T-helper 2 cell (primary cell): ENCODE measurements around the gene TBC1D21.

ENCODE experiments used
- DNase-seq, 5 experiments: peaks; one replicate each; pipeline versions ENCODE4 v3.0.0 to v3.0.0-alpha.2; 2012 to 2022

TBC1D21 gene

DNA sequence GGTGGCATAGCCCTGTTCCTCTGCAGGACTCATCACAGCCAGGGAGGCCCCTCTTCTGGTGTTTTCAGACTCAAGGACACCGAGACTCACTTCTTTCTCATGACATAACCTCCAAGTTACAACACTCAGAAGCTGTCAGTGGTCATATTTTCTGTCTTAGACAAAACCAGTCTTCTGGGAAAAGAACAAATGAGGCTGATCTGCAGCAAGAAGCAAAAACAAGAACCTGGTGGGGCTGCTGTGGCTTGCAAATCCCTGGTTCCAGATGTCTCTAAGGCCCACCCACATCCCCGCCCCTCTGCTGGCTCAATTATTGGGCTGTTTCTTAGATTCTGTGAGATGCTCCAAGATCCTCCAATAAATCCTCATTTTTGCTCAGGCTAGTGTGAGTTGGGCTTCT lies 36.3 kb downstream of the TBC1D21 start:
- DNase-seq = no peak

DNA sequence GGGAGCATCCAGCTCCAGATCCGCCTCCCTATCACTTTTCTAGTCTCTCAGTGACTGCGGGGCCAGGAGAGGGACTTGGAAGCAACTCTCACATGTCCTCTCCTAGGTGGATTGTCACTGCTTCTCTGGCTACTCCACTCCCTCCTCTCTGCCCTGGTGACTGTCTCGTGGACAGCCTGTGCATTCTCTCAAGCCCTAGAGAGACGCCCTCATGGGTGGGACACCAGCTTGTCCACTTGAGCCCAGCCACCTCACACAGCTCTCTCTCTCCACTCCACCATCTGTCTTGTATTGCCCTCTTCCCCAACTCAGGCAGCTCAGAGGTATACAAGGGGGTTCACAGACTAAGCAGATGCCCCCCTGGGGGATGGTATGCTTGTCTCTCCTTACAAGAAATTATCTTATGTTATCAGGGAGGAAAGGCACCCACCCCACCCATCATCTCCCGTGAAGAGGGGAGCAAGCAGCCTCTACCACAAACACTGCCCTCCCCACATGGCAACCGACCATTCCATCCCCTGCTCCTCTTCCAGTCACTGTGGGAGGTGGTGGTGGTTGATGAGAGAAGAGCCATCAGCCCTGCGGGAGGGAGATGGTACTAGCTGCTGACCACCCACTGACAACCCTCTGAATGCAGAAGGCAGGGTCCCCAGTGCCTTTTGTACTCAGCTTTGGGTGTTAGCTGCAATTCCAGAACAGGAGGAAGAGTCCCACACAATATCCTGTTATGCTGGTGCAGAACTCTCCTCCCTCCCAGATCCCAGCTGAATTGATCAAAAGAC lies 37.3 kb downstream of the TBC1D21 start:
- no peak for DNase-seq

DNA sequence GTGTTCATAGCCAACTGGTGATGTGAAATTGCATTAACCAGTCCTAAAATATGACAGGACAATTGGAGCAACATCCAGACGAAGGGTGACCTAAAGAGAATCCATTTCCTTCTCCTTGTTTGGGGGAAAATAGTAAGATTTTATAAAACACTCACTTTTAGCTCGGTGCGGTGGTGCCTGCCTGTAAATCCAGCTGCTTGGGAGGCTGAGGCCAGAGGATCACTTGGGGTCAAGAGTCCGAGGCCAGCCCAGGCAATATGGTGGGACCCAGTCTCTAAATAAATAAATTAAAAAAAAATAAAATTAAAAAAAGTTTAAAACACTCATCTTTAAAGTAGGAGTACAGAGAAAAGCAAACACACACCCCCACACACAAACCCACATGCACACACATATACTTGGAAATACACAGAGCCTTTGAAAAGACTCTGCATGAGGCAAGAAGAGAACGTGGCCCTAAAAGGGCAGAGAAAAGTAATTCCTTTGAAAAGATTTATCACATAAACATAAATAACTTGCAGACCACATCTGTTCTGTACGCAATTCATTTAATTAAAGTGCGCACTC lies 38.7 kb downstream of the TBC1D21 start:
- no peak for DNase-seq

DNA sequence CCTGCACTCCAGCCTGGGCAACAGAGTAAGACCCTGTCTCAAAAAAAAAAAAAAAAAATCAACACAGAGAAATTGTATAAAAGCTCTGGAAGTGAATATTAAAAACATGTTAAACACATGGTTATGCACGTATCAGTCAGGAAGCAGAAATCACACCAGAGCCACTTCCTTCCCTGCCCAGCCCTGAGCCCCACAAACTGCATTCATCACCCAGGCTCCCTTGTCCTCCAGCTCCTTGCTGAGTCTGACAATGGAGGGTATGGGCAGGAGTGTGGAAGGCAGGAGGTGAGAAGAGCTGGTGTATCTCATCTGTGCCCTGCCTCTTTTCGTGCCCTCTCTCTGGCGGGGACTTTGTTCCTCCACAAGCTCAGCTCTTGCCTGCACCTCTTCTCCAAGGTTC lies 40.8 kb downstream of the TBC1D21 start:
- peak in 1 of 5 experiments; percentile 60 for DNase-seq

DNA sequence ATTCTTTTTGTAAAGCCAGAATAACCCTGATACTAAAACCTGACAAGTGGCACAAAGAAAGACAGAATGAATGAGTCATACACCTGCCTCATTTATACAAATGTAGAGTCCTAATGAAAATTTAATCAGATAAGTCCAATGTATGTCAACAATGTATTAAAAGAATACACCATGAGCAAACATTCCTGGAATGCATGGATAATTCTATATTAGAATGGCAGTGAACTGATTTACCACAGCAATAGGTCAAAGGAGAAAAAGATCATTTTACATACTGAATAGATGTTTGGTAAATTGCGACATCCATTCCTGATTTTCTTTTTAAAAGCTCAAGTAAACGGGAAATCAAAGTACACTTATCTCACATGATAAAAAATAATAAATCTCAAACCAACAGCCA lies 41.7 kb downstream of the TBC1D21 start:
- no peak for DNase-seq

DNA sequence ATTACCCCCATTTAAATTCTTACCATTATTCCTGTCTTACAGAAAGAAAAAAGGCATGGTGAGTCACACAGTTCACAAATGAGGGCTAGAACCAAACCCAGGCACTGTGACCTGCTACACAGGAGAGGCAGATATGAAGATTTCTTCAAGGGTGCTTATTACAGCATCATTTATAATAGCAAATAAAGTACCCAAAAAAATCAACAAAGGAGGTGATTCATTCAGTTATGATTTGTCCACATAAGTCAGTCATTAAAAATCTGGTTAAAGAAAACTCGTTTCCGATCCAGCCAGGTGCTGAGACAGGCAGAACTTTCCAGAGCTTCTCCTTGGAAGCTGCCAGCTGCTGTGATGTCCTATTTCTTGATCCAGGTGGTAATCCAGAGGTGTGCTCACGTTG lies 45.4 kb downstream of the TBC1D21 start:
- no peak for DNase-seq

DNA sequence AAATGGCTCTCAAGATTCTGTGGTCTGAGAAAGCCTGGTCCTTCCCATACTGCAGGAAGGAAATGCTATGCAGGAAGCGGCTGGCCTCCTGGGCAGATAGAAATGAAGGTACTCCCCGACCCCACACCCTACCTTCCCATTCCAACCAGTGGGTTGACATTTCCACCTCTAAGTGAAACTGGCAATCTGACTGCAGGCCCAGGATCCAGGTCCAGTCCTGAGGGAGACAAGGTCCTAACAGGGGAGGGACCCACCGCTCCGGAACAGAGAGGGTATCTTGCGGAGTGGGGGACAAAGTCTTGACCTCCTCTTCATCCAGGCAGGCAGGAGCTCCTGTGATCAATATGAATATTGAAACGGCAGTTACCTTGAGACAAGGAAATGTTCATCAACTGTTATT lies 46.3 kb downstream of the TBC1D21 start:
- DNase-seq = no peak

DNA sequence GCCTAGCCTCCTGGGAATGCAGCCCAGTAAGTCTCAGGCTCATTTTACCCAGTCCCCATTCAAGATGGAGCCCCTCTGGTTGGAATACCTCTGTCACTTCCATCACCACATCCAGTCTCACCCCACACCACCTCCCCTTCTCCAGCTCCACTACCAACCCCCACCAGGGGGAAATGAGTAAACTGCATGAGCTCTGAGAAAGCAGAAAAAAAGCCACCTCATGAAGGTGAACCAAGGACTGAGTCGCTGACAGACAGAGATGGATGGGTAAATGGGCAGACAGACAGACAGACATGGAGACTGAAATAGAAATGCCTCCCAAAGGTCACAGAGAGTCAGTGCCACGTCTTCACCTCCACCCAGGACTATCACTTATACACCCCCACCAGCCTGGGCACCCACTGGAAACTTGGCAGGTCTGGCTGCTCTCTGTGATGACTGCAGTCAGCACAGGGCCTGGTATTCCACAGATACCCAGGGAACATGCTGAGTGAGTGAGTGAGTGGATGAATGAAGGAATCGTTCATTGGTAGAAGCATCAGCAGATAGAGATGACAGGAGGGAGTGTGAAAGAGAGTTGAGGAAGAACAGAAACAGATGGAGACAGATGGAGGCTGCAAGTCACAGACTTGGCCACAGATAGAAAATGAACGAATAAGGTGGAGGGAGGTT lies 48.0 kb downstream of the TBC1D21 start:
- peak in 1 of 5 experiments; percentile 37 for DNase-seq

DNA sequence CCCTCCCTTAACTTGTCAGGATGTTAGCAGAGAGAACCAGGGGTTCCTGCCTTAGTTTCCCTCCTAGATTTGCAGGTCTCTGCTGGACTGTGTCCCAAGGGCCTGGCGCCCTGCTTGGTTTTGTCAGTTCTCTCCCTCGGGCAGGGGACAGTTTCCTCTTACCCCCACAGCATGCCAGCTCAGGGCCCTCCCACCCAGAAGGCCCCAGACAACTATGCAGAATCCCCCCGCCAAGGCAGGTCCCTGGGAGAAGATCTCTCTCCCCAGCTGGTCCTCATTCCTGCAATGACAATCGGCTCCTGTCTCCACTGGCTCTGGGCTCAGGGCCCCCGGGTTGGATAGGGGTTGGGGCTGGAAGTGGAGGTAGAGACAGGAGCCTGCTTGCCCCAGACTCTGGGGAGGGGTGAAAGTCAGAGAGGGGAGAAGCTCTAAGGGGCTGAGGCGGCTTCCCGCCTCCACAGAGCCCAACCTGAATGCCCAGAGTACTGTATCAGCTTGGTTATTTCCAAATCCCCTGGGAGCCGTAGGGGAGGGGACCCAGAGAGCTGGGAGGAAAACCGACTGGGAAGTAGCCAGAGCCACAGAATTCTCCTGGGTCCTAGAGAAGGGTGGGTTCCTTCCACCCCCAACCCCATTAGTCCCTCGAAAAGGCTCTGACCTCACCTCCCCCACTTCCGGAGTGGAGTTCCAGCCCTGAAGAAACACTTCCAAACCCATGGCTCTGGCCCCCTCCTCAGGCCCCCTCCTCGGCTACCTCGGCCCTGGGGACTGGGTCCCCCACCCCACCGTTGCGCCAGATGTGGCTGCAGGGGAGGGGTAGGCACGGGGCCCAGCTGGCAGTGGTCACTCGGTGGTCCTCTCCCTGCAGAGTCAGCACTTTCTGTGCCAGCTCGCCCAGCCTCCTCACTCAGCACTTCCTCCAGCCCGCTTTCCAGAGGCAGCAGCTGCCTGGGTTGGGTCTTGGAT lies 49.1 kb downstream of the TBC1D21 start:
- DNase-seq = no peak

DNA sequence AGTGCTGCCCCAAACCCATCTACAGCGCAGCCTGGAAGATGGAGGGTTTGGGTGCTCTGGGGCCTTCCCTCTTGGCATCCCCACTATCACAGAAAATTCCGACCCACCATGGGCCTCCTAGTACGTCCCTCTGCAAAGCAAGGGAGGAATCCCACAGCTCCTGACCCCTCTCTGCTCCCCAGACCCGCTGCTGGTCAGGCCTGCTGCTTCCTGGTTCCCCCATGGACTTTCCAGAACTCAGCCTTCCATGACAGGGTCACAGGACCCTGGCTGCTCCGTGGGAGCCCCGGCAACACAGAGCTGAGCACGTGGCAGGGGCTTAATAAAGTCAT lies 49.8 kb downstream of the TBC1D21 start:
- no peak for DNase-seq

DNA sequence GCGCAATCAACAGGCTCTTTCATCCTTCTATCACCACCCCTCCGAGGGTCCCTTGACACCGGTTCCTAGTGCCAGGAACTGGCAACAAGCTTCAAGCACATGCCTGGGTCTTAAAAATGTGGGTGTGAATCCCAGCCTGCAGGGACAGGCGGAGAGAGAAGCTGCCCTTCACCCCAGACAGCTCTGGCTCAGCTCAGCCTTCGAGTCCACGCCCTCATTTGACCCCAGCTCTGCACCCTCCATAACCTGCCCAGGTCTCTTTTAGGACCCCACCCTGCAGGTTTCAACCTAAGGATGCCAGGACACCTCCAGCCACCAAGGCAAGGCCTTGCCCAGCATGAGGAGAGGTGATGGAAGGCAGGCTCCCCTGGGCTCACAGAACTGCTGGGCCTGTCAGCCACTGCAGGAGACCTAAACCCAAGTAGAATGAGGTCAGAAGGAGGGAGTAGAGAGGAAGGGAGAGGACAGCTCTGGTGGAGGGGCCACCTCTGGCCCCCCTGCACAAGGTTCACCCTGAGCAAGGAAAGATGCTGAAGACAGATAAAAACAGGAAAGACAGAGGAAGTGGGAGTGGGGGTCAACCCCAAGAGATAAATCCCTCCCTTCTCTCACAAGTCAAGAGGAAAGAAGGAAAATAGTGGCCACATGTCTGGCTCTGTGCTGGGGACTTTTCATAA lies 50.3 kb downstream of the TBC1D21 start:
- no peak for DNase-seq

DNA sequence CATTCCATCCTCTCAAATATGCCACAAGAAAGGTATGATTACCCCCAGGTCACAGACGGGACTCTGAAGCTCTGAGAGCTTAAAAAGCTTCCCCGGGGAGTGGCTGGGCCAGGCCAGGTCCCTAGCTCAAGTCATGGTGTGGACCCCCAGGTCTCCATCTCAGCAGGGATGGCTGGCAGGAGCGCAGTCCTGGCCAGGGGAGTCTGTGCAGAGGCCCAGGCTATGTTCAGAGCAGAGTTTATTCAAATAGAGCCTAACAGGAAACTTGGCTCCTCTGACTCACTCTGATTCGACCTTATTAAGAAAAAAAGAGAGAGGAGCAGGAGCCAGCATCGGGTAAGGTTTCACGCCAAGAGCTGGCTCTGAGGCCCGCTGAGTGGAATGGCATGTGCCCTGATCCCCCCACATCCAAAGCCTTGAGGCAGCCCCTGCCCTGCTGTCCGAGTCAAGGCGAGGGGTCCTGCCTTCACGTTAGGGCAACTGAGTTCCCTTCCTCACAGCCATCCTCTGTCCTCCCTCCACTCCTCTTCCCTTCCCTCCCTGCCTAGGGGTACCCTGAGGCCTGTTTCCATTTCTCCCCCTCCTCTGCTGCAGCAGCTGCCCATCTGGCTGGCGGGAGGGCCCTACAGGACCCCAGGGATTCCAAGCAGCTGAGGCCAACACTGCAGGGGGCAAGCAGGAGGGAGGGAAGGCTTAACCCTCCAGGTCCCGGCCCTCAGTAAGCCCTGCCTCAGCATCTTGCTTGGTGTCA lies 51.0 kb downstream of the TBC1D21 start:
- peak in 1 of 5 experiments; percentile 48 for DNase-seq

DNA sequence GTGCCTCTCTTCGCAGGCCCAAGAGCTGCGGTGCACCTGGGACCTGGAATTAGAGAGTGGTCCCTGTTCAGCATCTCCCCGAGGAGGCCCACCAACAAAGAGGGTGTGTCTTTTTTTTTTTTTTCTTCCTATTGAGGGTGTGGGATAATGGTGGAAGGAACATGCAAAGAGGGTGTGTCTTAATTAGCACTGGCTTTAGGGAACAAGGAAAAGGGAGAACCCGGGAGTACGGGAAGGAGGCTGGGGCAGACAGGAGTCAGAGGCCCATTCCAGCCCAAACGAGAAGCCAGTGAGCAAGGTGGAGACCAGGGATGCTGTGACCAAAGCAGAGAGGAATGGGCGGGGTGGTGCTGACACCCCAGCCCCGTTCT lies 52.5 kb downstream of the TBC1D21 start:
- DNase-seq = no peak

DNA sequence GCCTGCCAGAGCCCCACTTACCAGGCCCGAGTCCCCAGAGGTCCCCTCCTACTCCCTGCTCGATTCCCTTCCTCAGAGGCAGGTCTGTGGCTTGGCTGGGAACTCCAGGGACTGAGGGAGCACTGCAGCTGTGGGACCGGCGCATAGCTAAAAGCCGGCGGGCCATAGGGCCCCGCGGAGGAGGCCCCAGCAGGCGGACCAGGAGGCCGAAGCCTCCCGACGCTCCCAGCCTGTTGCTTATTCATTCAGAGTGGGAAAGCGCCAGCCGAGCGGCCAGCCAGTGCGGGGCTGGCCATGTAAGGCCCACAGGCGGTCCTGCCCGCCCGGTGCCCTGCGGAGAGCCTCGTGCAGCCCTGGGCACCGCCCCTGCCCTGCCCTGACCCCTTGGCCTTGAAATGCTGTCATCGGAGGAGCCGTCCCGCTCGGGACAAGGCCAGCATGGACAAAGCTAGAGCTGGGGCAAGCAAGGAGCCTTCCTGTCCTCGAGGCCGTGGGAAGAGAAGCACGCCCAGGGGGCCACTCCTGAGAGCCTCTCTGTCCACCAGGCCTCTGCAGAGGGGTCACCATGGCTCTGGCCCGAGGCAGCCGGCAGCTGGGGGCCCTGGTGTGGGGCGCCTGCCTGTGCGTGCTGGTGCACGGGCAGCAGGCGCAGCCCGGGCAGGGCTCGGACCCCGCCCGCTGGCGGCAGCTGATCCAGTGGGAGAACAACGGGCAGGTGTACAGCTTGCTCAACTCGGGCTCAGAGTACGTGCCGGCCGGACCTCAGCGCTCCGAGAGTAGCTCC lies 53.0 kb downstream of the TBC1D21 start, which contains the start of gene LOXL1:
TSS of gene LOXL1 (plus strand) at position 244 of the 784 bp plus-strand sequence. CDS start at position 566, 322 bp downstream.
- DNase-seq = no peak

DNA sequence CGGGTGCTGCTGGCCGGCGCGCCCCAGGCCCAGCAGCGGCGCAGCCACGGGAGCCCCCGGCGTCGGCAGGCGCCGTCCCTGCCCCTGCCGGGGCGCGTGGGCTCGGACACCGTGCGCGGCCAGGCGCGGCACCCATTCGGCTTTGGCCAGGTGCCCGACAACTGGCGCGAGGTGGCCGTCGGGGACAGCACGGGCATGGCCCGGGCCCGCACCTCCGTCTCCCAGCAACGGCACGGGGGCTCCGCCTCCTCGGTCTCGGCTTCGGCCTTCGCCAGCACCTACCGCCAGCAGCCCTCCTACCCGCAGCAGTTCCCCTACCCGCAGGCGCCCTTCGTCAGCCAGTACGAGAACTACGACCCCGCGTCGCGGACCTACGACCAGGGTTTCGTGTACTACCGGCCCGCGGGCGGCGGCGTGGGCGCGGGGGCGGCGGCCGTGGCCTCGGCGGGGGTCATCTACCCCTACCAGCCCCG lies 53.7 kb downstream of the TBC1D21 start:
- DNase-seq = peak in 3 of 5 experiments; percentile 9 to 49 (median 28)

DNA sequence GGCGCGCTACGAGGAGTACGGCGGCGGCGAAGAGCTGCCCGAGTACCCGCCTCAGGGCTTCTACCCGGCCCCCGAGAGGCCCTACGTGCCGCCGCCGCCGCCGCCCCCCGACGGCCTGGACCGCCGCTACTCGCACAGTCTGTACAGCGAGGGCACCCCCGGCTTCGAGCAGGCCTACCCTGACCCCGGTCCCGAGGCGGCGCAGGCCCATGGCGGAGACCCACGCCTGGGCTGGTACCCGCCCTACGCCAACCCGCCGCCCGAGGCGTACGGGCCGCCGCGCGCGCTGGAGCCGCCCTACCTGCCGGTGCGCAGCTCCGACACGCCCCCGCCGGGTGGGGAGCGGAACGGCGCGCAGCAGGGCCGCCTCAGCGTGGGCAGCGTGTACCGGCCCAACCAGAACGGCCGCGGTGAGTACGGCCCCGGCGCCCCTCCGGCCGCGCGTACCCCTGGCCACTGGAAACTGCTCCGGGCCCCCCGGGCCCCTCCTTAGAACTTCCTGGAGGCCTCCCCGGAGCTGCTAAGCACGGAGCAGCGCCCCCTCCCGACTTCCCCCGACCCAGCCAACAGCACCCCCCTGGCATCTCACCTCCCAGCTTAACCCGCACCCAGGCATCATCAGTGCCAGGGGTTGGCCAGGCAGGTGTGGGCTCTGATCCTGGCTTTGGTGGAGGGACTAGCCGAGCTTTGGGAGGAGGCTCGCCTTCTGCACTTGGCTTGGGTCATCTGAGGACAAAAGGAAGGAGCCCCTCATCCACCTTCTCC lies 54.3 kb downstream of the TBC1D21 start:
- peak; percentile 55 to 84 (median 69) for DNase-seq

DNA sequence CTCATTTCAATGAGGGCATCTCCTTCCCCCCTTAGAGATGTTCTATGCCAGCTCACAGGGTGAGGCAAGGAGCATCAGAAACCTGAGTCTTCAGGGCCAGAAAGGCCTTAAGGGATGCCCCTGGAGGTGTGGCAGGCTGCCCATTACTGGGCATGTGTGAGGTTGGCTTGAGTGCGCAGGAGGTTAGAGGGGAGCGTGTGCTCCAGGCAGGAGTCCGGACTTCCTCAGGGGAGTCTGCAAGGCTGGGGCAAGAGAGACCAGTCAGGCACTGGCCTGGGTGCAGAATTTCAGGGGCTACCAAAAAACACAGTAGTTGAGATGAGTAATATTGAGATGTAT lies 54.8 kb downstream of the TBC1D21 start:
- DNase-seq = no peak

DNA sequence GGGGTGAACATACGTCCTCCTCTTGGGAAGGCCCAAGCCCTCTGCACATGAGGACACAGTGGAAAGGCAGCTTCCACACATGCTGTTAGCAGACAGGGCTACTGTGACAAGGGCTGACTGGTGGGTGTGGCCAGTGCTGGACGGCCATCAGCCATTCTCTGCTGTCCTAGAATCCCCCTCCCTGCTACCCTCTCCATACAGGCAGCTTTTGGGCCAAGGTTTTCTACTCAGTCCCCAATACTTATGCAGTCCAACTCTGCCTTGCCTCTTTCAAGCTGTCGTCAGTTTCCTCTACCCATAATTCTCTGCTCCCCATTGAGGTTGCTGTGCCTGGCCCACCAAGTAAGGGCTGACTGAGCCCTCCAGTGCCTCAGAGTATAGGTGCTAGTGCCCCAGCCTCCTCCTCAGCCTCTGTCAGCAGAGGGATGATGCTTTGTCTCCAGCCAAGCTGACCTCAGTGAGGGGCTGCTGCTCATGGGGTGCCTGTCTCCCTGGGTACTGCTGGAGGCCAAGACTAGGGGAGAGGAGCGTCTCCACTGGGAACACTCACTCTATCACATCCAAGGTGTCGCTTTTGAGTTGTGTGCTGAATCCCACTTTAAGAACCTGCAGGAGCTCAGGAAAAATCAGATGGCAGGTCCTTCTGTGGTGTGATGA lies 55.7 kb downstream of the TBC1D21 start:
- peak in 1 of 5 experiments; percentile 16 for DNase-seq

DNA sequence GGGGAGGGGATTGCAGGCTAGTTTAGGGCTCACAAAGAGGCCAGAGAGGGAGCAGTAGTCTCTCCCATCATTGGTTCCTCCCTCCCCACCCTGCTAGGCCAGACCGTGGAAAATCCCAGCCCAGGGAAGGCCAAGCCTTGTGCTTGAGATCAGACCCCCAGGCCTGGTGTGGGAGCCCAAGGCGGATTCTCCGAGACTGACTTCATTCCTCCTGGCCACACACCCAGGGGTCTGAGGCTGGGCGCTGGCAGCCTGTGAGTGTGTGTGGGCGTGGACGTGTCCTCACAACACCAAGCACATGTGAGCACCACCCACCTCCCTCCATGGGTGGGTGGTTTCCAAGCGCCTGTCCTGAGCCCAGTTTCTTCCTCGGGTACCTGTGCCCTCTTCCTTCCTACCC lies 57.0 kb downstream of the TBC1D21 start:
- no peak for DNase-seq
